GM08714 (cell line): ENCODE measurements around the gene SLC66A2.

Experiments used
- H3K4me3 ChIP-seq: fragments of 200-500 bp; sonication (Bioruptor generic); 2 replicates; pipeline ENCODE4 v1.5.1; 2014; ENCODE audit warnings: mild to moderate bottlenecking, low read length, inconsistent platforms
- ZNF274 ChIP-seq: IDR thresholded peaks from 2 replicates; pipeline ENCODE4 v1.6.1; 2012; ENCODE audit warnings: mild to moderate bottlenecking, low read depth, low read length

Gene SLC66A2

GRCh38 chr18:79904357-79905147 is 46.9 kb downstream of the SLC66A2 start:
- H3K4me3 ChIP-seq, result no peak overlapping the region
- TF ChIP-seq ZNF274, result no peak

GRCh38 chr18:79903787-79904356 is 47.6 kb downstream of the SLC66A2 start:
- no peak for TF ChIP-seq ZNF274
- H3K4me3 ChIP-seq, result no peak overlapping the region

GRCh38 chr18:79903071-79903635 is 48.3 kb downstream of the SLC66A2 start:
- no peak for TF ChIP-seq ZNF274
- H3K4me3 ChIP-seq, result no peak overlapping the region

GRCh38 chr18:79902640-79903039 is 48.8 kb downstream of the SLC66A2 start:
- H3K4me3 ChIP-seq, result no peak overlapping the region
- TF ChIP-seq ZNF274, result no peak

GRCh38 chr18:79902075-79902474 is 49.4 kb downstream of the SLC66A2 start:
- TF ChIP-seq ZNF274, result no peak
- H3K4me3 ChIP-seq, result no peak overlapping the region

- no peak overlapping the region for H3K4me3 ChIP-seq
- no peak for TF ChIP-seq ZNF274
Observed at GRCh38 chr18:79901665-79902064, 49.8 kb downstream of the SLC66A2 start.

- no peak for TF ChIP-seq ZNF274
Observed at GRCh38 chr18:79900610-79901570, 50.6 kb downstream of the SLC66A2 start.

GRCh38 chr18:79899609-79900445 is 51.6 kb downstream of the SLC66A2 start:
- TF ChIP-seq ZNF274, result no peak
- no peak overlapping the region for H3K4me3 ChIP-seq

More at GRCh38 chr18:79900610-79901570, 50.6 kb downstream of the SLC66A2 start:
- H3K4me3 ChIP-seq, result no peak overlapping the region

- TF ChIP-seq ZNF274, result no peak
- no peak overlapping the region for H3K4me3 ChIP-seq
Observed at GRCh38 chr18:79898952-79899608, 52.4 kb downstream of the SLC66A2 start.

GRCh38 chr18:79897940-79898625 is 53.4 kb downstream of the SLC66A2 start:
- H3K4me3 ChIP-seq, result no peak overlapping the region
- no peak for TF ChIP-seq ZNF274

GRCh38 chr18:79896738-79897137 is 54.7 kb downstream of the SLC66A2 start:
- no peak for TF ChIP-seq ZNF274
- H3K4me3 ChIP-seq, result no peak overlapping the region

- no peak overlapping the region for H3K4me3 ChIP-seq
- TF ChIP-seq ZNF274, result no peak
Observed at GRCh38 chr18:79890674-79891073, 60.8 kb downstream of the SLC66A2 start.
